Measurements from ENCODE around the gene BCL2.

The BCL2 gene

DNA sequence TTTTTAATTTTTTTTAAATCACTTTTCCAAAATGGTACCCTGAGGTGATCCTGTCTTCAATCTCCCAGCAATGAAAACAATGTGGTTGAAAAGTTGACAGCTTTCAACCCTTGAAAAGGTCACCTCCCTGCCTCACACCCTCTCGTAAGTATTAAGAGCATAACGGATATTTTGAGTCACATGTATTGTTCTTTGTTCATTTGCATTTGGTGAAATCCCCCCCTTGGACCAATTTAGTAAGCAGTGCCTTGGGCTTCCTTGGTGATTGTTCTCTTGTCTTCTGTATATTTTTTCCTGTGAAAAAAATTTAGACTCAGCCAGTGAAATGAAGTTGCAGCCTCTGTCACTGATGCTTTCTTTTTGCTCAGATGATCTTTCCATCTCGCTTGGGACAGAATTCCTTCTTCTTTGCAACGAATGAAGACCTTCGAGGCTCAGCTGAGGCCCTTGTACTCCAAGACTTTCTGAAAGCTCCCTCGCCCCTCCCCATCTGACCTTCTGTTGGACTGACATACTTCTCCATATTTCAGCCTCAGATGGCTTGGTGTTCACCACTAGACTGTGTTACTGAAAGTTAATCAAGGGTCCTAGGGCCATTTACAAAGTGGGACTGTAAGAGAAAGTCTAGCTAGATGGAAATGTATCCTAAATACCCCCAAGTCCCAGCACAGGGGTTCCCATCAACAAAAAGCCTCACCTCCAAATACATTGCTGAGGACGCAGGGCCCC is 158.4 kb downstream of the BCL2 start:
- DNase-seq (ENCODE audit: low read depth in 2 of 2, low spot score in 1 of 2) = no peak

DNA sequence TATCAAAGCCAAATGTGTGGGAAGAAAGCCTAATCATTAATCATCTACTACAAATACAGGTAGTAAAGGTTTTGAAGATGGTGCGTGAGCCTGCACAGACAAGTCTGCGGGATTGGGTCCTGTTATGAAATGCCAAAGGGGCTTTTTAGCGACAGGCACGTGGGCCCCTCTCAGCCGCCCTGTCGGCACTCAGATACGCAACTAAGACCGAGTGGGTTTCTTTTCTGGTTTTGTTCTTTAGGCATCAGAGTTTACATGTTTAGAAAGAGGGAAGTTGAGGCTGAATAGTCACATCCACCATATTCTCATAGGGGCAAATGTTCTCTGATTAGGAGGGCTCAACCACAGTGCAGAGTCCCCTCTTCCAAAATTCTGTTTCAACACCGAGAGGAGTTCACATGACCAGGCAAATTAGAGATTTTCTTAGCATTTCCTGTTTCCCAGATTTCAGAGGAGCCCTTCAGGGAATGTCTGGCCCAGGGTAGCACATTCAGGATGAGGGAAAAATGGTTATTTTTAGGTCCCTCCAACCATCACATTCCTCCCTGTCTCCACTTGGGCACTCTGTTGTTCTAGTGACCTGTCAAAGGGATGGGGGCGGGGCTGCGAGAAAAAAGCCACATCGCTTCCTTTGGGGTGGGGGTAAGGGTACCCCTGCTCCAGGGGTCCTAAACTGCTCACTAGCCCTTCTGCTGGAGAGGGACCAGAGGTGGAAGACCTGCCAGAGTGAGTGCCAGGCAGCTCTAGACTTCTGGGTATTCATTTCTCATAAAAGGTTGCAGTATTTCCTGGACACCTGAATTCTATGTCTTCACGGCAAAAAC is 159.2 kb downstream of the BCL2 start:
- DNase-seq (ENCODE audit: low read depth in 2 of 2, low spot score in 1 of 2) = no peak

DNA sequence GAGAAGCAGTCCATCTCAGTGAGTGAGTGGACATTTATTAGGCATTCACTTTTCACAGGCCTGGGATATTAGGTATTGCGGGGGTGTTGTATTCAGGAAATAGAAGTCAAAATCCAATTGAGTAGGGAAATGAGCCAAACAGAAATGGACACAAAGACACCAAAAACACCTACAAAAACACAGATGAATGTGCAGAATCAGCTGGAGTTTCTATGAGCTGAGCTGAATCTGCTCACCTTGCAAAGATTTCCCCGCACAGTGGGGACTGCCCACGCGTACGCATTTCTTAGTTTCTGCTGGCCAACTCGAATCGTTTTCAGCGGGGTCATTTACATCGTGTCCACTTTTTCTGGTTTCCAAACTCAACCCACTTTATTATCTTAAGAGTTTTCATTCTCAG is 160.0 kb downstream of the BCL2 start:
- DNase-seq (ENCODE audit: low read depth in 2 of 2, low spot score in 1 of 2) = no peak

DNA sequence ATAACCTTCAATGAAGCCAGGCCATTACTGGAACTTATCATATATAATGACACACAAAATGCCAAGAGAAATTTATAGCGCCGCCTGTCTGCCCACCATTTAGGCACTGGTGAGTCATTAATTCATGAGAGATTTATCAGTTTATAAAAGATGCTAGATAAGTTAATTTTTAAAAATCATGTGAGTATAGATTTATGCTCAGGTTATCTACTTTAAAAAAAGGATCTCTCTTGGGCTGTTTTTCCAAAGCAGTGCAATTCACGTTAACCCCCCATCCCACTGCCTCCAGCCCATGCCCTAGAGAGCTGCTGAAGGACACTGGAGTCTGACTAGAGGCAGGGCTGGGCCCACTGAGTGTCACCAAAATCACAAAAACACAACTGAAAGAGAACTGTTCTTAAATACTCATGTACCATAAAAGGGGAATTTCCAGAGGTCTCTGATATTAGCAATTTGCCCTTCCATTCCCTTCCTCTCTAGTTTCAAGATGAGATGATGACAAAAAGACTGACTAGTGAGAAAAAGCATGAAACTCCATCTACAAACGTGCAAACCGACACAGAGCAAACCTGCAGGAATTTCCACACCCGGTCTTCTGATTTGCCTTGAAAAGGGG is 160.8 kb downstream of the BCL2 start:
- DNase-seq (ENCODE audit: low read depth in 2 of 2, low spot score in 1 of 2) = no peak

DNA sequence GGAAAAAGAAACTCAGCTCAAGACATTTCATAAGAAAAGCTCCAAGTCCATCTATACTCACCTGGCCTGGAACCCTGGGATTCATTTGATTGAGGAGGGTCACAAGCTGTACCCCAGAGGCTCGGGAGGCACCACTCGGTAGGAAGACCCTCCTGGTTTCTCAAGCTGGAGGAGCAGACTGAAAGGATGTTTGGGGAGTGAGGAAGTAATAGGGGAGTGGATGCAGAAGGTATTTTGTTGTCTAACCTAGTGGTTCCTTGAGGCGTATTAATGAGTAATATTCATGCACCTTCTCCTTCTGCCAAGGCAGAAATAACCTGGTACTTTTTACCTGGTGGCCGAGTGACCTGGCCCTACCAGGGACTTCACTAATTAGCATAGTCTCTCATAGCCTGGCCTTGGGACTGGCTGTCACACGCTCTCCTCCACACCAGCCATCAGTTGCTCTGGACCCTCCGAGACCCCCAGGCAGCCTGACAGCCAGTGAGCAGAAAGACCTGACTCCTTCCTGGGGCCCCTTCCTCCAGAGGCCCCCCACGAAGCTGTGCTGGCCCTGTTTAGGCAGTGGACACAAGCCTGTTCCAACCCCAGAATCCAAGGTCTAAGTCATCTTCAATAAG is 161.4 kb downstream of the BCL2 start:
- no peak for DNase-seq (ENCODE audit: low read depth in 2 of 2, low spot score in 1 of 2)

DNA sequence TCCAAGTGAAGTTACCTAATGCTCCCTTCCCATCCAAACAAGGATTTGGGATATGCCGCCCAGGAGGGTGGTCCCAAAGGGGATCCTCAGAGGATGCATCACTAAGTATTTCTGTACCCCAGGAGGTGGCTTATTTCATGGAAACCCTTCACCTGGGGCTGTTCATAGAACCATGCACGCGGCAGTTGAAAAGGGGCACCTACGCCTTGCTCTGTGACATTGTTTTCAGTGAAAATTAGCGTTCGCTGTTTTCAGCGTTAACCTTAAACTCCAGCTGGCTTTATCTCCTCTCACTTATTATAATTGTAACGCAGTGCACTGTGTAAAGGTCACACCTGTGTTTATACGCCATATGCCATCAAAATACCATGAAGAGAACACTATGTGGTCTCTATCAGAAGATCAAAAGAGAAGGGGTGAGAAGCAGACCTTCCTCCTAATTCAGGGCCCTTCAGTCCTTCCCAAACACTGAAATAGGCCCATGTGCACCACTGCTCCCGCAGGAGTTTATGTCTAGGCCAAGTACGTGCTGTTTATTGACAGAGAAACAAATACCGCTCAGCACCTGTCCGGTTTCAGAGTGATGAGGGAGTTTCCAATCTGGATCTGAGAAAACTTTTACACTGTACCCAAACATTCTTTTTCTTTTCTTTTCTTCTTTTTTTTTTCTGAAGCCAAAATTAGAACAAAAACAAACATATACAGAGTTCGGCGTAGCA is 162.1 kb downstream of the BCL2 start:
- no peak for DNase-seq (ENCODE audit: low read depth in 2 of 2, low spot score in 1 of 2)

DNA sequence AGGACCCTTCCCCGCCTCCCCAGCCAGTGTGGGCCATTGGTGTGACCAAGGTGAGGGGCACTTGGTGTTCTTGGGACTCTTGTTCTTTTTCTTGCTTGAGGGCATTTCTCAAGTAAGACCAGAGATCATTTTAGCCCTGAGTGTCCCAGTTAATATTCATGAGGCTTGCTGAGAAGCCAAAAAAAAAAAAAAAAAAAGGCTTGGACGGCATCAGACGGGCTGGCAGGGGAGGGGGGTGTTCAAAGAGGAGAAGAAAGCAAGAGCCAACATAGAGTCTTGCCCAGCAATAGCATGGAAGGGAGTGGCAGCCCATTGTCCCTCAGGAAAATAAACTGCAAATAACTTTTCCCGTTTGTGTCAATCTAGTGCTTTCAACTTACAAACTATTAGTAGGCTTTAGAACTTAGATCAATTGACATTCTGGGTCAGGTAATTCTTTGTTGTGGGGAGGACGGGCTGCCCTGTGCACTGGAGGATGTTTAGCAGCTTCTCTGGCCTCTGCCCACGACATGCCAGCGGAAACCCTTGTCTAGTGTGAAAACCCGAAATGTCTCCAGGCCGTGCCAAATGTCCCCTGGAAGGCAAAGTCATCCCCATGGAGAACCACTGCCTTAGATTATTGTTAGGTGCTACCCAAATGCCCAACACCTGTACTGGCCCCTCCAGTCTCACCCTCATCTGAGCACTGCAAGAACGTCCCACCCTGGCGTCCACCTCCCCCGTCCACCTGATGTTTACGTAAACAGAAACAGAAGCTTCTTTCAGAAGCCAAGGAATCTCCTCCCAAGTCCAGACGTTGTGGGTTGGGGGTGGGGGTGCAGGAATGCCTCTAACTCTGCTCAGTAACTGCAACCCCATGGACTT is 163.4 kb downstream of the BCL2 start:
- DNase-seq (ENCODE audit: low read depth in 2 of 2, low spot score in 1 of 2) = no peak

DNA sequence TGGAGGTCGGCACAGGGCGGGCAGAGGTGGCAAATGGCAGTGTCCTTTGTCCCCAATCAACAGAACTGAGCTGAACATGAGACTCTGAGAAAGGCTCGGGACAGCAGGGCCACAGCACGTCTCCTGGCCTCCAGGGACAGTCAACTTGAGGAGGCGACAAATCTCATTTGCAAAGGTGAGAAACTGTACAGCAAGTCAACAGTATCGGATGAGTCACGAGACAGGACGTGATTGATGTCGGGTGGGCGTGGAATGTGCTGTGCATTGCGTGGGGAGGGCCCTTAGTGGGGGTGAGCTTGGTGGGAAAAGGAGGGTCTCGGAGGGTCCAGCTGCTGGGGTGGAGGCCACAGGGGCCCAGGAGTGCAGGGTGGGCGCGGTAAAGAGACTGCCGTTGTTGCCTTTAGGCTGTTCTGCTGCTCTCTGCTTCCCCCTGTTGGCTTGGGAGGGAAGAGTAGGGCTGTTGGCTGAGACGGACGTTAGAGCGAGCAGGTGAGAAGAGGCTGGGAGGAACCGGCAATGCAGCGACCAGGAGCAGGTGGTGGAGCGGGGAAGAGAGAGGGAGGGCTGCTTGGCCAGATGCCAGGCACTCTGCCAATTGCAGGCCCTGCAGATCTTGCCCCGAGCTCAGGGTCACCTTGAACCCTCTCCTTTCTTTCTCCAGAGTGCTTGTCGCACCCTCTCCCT is 164.3 kb downstream of the BCL2 start:
- peak; percentile 68 to 80 for DNase-seq (ENCODE audit: low read depth in 2 of 2, low spot score in 1 of 2)

DNA sequence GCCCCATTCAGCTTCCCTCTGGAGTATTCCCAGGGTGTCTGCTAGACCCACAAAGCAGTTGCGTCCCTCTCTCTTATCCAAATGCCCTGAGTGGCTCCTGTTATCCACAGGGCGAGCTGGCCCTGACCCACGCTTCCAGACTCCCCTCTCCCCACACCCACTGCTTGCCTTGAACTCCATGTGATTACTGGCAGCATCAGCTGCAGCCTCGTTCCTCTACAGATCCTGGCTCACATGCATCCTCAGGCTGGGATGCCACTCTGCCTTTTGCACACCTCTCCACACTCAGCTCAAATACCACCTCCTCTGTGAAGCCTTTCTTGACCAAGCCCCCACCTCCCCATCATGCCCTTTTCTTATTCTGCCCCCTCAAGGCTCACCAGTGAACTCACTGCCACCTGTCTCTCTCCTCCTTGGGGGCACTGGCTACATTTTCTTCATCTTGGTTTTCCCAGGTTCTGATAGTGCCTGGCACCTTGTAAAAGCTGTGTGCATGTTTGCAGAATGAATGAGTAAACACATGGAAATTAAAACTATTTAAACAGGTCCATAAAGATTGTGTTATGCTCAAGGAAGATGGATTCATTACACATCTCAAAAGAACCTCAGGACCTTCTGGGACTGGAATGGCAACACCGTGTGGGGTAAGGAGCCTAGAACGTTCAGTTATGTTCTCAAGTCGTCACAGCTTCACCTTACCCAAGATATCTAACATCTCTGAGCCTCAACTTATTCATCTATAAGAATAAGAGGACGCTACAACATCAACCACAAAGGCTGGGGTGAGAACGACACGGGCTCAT is 165.0 kb downstream of the BCL2 start:
- no peak for DNase-seq (ENCODE audit: low read depth in 2 of 2, low spot score in 1 of 2)

DNA sequence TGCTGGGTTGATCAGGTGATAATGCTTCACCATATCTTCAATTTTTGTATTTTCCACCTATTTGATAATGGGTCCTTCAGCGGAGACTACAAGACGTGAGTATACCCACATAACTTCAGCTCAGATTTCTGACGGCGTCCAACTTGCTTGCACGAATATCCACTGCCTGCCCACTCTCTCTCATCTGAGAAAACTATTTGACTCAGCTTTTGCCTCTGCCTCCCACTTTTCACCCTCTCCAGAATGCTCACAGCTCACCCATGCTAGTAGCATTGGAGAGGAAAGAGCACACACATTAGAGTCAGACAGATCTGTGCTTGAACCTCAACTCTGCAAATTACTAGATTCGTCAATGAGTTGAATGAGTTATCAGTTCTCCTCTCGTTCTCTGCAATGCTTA is 166.8 kb downstream of the BCL2 start:
- DNase-seq (ENCODE audit: low read depth in 2 of 2, low spot score in 1 of 2) = no peak

DNA sequence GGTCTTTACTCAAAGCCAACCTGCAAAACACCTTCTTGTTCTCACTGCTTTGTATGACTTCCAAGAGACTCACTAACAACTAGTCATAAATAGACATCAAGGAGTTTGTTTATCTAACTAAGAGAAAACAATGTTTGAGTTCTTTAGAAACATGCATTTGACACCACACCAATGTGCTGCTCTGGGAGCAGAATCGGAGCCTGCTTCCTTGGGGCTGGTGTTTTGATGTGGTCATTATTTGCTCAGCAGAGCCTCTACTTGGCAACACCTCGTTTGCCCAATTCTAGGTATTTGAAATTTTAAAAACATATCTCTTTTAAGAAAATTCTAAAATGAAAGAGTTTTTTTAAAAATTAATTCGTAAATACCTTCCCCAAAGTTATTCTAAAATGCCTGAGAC is 167.5 kb downstream of the BCL2 start:
- DNase-seq (ENCODE audit: low read depth in 2 of 2, low spot score in 1 of 2) = no peak

DNA sequence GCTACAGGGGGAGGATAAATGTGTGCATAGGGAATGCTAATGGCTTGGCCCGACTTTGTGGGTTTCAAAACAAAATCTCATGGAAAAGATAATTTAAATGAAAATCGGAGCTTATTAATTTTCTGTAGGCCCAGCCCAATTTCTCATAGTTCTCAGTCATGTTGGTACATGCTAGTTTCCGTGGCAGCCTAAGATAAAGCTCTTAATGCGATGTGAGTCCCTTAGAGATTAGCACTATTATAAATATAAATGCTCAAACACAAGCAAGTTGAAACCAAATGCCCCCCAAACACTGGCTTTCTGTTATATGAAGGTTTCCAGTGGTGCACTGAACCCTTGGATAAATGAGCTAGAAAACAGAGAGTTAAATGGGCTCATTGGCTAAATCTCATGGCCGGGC is 168.0 kb downstream of the BCL2 start:
- no peak for DNase-seq (ENCODE audit: low read depth in 2 of 2, low spot score in 1 of 2)

DNA sequence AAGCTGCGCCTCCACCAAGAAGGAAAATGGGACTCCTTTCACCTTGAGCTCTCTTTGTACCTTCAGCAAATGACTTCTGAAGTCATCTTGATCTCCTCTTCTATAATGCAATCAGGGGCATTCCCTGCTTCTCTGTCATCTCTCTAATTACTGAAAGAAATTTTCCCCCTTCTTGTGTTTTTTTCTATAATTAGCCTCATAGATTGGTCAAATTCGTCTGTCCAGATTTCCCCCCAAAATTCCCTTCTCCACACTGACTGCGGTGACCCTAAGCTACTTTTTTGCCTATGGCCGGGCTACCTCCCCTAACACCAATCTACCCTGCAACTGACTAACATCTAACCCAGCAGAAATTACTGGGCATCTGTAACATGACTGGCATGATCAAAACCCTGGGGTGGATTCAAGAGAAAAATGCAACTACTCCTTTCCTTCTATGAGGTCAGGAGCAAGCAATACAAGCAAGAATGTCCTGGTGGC is 168.6 kb downstream of the BCL2 start:
- DNase-seq (ENCODE audit: low read depth in 2 of 2, low spot score in 1 of 2) = no peak

DNA sequence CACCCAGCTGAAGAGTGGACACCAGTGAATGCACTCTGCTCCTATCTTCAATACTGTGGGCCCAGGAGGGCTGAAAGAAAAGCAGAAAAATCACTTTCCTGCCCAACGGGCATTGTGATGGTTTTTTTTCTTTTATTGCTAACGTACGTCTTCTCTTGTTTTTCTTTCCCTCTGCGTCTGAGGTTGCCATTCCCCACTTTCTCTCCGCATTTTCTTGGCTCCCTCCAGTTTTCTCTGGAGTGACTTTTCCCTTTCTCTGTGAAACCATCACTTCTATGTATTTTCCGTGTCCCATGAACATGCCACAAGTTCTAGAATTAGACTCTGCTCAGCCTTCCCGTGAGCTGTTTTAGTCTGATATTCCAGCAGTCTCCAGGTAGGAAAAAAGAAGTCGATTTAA is 169.2 kb downstream of the BCL2 start:
- DNase-seq (ENCODE audit: low read depth in 2 of 2, low spot score in 1 of 2) = no peak

DNA sequence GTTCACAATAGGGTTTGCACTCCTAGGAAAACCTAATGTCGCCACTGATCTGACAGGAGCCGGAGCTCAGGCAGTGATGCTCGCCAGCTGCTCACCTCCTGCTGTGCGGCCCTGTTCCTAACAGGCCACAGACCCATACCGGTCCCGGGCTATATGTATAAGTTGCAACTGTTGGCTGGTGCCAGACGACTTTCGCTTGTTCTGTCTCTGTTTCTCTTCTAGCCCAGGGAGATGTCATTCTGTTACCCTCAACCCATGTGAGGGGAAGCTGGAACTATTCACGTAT is 170.3 kb downstream of the BCL2 start:
- DNase-seq (ENCODE audit: low read depth in 2 of 2, low spot score in 1 of 2) = no peak

DNA sequence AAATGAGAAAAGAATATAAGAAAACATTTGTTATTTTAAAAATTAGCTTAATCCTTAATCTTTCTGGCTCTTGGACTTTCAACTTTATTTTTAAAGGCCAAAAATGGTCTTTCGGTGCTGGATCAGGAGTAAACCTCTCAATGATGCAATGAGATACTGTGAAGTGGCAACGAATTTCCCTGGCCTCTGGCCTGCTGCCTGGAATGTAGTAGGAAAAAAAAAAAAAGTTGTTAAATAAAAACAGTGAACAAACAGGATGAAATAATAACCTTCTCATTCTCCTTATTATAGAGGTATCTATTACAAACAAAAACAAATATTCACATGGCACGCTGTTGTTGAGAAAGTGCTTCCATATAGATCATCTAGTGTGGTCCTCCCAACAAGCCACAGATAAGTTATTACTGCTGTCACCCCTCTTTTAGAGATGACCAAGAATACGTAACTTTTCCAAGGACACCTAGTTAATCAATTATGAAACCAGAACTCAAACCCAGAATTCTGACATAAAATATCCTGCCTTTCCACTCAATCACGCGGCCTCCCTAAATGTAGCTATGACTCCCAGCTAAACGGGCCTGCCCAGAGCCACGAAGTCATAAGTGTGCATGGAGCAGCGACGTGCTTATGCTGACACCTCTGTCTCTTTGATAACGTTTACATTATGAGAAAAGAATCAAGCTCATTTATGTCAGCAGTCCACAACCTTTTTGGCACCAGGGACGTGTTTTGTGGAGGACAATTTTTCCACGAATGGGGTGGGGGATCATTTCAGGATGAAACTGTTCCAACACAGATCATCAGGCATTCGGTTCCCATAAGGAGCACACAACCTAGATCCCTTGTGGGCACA is 170.9 kb downstream of the BCL2 start:
- no peak for DNase-seq (ENCODE audit: low read depth in 2 of 2, low spot score in 1 of 2)

DNA sequence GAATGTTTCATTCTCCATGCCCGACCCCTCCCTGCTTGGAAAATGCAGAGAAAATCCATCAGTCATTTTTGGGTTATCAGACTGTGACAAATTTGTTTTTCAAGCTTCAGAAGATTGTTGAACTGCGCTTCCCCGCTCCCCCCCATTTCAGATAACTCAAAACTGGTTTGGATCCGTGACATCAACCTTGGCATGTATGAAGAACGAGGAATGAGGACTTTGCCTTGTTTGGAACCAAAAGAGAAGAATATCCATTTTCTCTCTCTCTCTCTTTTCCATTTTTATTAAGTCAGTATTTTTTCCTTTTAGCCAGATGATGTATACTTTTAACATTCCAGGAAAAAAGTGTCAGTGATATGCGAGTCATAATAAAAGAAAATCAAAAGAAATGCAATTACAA is 171.6 kb downstream of the BCL2 start:
- no peak for DNase-seq (ENCODE audit: low read depth in 2 of 2, low spot score in 1 of 2)

DNA sequence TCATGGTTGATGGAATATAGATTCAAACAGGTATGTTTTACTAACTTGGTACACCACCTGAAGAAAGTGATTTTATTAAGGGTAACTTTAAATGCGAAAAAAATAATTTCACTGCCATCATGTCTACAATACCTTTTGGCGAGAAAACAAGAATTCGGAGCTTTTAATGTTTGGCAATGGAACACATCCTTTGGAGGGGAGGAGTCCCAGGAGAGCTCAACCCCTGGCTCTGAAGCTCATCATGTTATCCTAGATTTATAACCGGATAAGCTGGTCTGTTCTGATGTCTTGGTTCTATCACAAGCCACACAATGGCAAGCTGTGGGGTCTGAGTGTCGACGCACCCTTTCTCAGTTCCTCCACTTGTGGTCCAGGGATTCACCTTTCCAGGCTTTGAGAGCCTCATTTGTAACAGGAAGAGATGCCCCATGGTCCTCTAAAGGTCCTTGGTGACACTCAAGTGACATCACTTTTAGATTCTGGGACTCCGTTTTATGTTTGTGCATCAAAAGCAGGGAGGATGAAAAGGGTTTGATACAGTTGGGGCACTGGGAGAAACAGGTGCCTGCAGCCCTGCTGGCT is 172.7 kb downstream of the BCL2 start:
- DNase-seq (ENCODE audit: low read depth in 2 of 2, low spot score in 1 of 2) = no peak

Data from stimulated activated CD8-positive, alpha-beta memory T cell treated with anti-CD3 and anti-CD28 coated beads, Interleukin-4, amount 100 ng/mL, for 4 hours (primary cell).